Astrocyte (in vitro differentiated cells and primary cell): ENCODE data around the gene CBLN3.

ENCODE experiments used
- EZH2 ChIP-seq: IDR thresholded peaks from 2 replicates; pipeline ENCODE4 v1.6.1; 2012; ENCODE audit warnings: mild to moderate bottlenecking, low read length, inconsistent platforms; ENCODE audit not compliant: insufficient read depth
- TF ChIP-seq, protein P1 (sequence below): IDR thresholded peaks from 2 replicates; pipeline ENCODE4 v1.5.1; 2011; ENCODE audit warnings: low read depth, mild to moderate bottlenecking, inconsistent platforms, low read length, moderate library complexity; ENCODE audit not compliant: insufficient read depth

DNA sequence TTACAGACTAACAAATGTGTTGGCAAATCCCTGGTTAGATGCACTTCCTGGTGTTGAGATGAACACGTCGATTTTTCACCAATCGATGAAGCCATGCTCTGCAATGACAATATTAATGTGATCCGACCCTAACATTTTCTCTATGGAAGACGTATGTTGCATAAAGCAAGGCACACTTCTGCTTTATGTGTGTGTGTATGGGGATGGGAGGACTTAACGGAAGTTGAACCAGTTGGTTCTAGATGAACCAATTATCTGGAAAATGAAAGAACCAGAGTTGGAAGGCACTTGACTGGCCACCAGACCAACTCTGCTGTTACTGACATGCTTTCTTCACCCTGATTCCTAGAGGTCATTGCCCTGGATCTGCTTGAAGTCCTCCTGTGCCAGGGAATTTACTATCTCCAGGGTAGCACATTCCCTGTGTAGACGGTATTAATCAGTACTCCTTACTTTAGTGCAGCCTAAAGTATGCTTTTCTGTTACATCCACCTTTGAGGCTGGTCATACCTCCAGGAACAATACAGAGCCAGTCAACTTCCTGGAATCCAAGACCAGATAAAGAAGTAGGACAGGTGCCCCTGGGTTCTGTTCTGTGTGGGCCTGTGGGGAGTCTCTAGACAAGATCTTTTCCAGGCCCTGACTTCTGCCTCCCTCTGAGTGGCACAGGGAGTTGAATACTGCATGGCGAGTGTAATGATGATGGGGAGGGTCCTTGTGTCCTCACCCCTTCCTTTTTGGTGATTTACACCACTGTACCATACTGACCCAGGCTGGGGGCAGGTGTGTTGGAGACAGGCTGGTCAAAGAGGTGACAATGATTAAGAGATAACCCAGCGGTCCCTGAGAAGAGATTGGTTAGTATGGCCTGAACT, 9.0 kb upstream of the CBLN3 start:
- TF ChIP-seq EZH2 = no peak
- TF ChIP-seq, protein P1, sequence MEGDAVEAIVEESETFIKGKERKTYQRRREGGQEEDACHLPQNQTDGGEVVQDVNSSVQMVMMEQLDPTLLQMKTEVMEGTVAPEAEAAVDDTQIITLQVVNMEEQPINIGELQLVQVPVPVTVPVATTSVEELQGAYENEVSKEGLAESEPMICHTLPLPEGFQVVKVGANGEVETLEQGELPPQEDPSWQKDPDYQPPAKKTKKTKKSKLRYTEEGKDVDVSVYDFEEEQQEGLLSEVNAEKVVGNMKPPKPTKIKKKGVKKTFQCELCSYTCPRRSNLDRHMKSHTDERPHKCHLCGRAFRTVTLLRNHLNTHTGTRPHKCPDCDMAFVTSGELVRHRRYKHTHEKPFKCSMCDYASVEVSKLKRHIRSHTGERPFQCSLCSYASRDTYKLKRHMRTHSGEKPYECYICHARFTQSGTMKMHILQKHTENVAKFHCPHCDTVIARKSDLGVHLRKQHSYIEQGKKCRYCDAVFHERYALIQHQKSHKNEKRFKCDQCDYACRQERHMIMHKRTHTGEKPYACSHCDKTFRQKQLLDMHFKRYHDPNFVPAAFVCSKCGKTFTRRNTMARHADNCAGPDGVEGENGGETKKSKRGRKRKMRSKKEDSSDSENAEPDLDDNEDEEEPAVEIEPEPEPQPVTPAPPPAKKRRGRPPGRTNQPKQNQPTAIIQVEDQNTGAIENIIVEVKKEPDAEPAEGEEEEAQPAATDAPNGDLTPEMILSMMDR = no peak
